Suprapubic skin (tissue), 3 donors: ENCODE data around the gene ZNF534.

ENCODE experiments used
- POLR2AphosphoS5 ChIP-seq, 3 donors: sonication (generic); formaldehyde crosslinking; IDR thresholded peaks; one replicate each; pipeline ENCODE4 v1.6.1; 2017; ENCODE audit warnings: antibody characterized with exemption in 3 of 3
- TF ChIP-seq, protein P1 (sequence below), 2 donors: fragments of 200-600 bp in 1 of 2; fragments of 450-650 bp in 1 of 2; sonication (generic) in 1 of 2; IDR thresholded peaks; one replicate each; pipeline ENCODE4 v1.5.1; 2016 to 2019; ENCODE audit warnings: antibody characterized with exemption in 2 of 2, mild to moderate bottlenecking in 1 of 2, moderate library complexity in 1 of 2

DNA sequence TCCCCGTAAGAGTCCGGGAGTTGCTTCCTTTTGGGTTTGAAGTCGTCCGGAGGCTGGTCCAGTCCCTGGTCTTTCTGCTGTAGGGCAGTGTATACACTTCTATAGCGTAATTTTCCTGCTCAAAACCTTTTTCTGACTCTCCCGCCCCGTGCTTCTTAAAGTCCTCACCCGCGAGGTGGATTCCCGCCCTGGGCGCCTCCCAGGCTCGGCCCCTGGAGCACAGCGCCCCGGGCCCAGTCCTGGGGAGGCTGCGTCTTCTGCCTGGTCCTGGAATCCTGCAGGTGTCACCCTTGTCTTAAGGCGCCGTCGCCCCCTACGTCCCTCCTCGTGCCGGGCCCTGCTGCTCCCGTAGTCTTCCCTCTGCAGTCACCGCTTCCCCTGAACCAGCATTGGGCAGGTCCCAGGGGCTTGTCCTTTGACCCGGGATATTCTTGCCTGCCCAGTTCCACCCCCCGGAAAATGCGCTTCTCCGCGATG is 64.1 kb downstream of the ZNF534 start:
- TF ChIP-seq, protein P1, sequence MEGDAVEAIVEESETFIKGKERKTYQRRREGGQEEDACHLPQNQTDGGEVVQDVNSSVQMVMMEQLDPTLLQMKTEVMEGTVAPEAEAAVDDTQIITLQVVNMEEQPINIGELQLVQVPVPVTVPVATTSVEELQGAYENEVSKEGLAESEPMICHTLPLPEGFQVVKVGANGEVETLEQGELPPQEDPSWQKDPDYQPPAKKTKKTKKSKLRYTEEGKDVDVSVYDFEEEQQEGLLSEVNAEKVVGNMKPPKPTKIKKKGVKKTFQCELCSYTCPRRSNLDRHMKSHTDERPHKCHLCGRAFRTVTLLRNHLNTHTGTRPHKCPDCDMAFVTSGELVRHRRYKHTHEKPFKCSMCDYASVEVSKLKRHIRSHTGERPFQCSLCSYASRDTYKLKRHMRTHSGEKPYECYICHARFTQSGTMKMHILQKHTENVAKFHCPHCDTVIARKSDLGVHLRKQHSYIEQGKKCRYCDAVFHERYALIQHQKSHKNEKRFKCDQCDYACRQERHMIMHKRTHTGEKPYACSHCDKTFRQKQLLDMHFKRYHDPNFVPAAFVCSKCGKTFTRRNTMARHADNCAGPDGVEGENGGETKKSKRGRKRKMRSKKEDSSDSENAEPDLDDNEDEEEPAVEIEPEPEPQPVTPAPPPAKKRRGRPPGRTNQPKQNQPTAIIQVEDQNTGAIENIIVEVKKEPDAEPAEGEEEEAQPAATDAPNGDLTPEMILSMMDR (IDR thresholded peaks at IDR 0.05): no peak
- no peak for TF ChIP-seq POLR2AphosphoS5 (IDR thresholded peaks at IDR 0.05)
